Right lobe of liver (tissue), 6 donors: ENCODE results near the gene NBAS. TPM values are rescaled to one million over a fixed set of nuclear protein-coding genes. Genes with fewer than 3 reads are reported as not detected.

Source experiments
- ATAC-seq, 4 donors: fragments of 200-7000 bp; cut with Tn5 transposase; one replicate each; pipeline ENCODE4 v1.9.1; 2020; ENCODE audit warnings: mild to moderate bottlenecking in 4 of 4, moderate library complexity in 4 of 4
- DNase-seq, 3 donors: peaks; one replicate each; pipeline ENCODE4 v3.0.0-alpha.2; 2020
- H3K27ac ChIP-seq, 3 donors: fragments of 200-600 bp; one replicate each; pipeline ENCODE4 v1.8.0; 2022
- H3K27me3 ChIP-seq, 2 donors: fragments of 200-600 bp; one replicate each; pipeline ENCODE4 v1.8.0; 2022
- H3K36me3 ChIP-seq, 4 donors: fragments of 200-600 bp; sonication (generic) in 1 of 4; one replicate each; pipeline versions ENCODE4 v1.5.1 to v1.8.0; 2017 to 2022; ENCODE audit warnings: control low read depth in 1 of 4
- H3K4me1 ChIP-seq, 4 donors: fragments of 200-600 bp; sonication (generic) in 1 of 4; one replicate each; pipeline versions ENCODE4 v1.5.1 to v1.8.0; 2017 to 2022; ENCODE audit warnings: control low read depth in 1 of 4
- H3K4me3 ChIP-seq, 3 donors: fragments of 200-600 bp; one replicate each; pipeline ENCODE4 v1.8.0; 2022
- H3K9me3 ChIP-seq, 4 donors: fragments of 200-600 bp; sonication (generic) in 1 of 4; one replicate each; pipeline versions ENCODE4 v1.5.1 to v1.8.0; 2017 to 2022; ENCODE audit warnings: control low read depth in 1 of 4
- POLR2A ChIP-seq: fragments of 450-650 bp; IDR thresholded peaks from one replicate; pipeline ENCODE4 v1.6.1; 2017; ENCODE audit warnings: antibody characterized with exemption, mild to moderate bottlenecking
- WGBS: methylation state at CpG from one replicate; pipeline ENCODE4 v1.1.6; 2018; ENCODE audit warnings: low coverage, low lambda C conversion rate; ENCODE audit not compliant: insufficient coverage; ENCODE audit errors: missing lambda C conversion rate; 5-methylcytosine and 5-hydroxymethylcytosine counted together
- intact Hi-C, 2 donors: fragments of 100-400 bp; cut with DNase I; formaldehyde crosslinking; loops; one replicate each; pipeline versions ENCODE4 v1.11.2 to v1.14.1; 2022
- total RNA-seq, 6 experiments: library from RNA; depleted of rRNA in 2 of 6; stranded (reverse); fragments of >200 nt in 2 of 6; fragmentation: NEBNext Ultra II Directional in 3 of 6; extraction: Animal tissue kit (Norgen Biotek cat#: 25700) in 3 of 6; gene quantifications; one replicate each; pipeline versions ENCODE4 v1.1.0 to v1.2.4, GENCODE V29; 2016 to 2023
- TF ChIP-seq, protein P1 (sequence below), 4 donors: fragments of 200-600 bp in 3 of 4; fragments of 450-650 bp in 1 of 4; IDR thresholded peaks; one replicate each; pipeline versions ENCODE4 v1.5.1 to v1.8.0; 2016 to 2022; ENCODE audit warnings: antibody characterized with exemption in 4 of 4, mild to moderate bottlenecking in 2 of 4
- donor health status: DM: no; HTN: yes; CAD: no.
- donor health status: DM: no; HTN: no; CAD: no.
- donor health status: DM: no; HTN: no; CAD: no.
- donor health status: DM: no; HTN: yes; CAD: no.
- donor health status: DM: no; HTN: yes; CAD: no.

NBAS gene
- total RNA-seq, 6 experiments from 2014 or later = 16.1 to 21.8 (median 18.5) TPM

DNA sequence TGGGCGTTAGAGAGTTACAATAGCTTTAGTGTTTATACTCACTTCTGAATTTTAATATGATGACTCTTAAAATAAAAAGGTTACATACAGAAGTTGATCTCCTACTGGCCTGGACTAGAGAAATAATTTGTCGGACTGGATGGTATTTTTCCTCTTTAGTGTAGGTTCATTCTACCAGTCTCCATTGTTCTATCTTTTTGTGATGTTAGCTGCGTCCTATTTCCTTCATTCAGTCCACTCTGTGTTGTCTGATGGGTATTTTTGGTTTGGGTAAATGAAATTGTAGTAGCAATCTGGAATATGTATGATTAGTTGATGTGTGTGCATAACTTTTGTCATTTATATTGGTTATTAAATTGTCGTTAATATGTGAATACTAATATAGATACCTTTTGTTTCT is 35.8 kb upstream of the NBAS start:
- peaks cover 0 to 69% (median 40%) of the 10 kb centered on the region in 4 donors for H3K36me3 ChIP-seq
- no peak for DNase-seq
- TF ChIP-seq, protein P1, sequence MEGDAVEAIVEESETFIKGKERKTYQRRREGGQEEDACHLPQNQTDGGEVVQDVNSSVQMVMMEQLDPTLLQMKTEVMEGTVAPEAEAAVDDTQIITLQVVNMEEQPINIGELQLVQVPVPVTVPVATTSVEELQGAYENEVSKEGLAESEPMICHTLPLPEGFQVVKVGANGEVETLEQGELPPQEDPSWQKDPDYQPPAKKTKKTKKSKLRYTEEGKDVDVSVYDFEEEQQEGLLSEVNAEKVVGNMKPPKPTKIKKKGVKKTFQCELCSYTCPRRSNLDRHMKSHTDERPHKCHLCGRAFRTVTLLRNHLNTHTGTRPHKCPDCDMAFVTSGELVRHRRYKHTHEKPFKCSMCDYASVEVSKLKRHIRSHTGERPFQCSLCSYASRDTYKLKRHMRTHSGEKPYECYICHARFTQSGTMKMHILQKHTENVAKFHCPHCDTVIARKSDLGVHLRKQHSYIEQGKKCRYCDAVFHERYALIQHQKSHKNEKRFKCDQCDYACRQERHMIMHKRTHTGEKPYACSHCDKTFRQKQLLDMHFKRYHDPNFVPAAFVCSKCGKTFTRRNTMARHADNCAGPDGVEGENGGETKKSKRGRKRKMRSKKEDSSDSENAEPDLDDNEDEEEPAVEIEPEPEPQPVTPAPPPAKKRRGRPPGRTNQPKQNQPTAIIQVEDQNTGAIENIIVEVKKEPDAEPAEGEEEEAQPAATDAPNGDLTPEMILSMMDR (IDR thresholded peaks at IDR 0.05) = no peak
- TF ChIP-seq POLR2A = no peak

DNA sequence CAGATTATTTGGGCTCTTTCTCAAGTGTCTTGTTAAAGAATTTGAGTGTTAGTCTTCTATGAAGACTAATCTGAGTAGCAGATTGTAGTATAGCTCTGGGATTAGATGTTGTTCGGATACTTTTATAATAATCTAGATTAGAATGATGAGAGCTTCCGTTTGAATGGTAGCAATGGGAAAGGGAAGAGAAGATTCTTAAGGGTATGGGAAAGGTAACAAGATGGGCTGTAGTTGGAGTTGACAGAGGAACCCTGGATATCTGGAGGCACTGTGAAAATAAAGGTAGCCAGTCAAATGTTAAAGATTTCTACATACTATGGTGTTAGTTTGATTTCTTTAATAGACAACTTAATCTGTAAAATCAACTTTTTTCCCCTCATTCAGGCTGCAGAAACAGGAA is 35.2 kb upstream of the NBAS start:
- Histone ChIP-seq H3K27ac (no peak overlapping the region), H3K36me3 (peaks cover 0 to 63% (median 36%) of the 10 kb centered on the region in 4 donors), H3K4me1 (peaks cover 0 to 12% (median 0%) of the 10 kb centered on the region in 4 donors), H3K9me3 (no peaks in the 10 kb centered on the region), H3K27me3 (no peaks in the 10 kb centered on the region), H3K4me3 (no peak overlapping the region)
- intact Hi-C loops = no loop called here
- WGBS = 97% methylated on average over 2 of the region's 2 CpGs
- TF ChIP-seq, protein P1 (IDR thresholded peaks at IDR 0.05) = no peak
- TF ChIP-seq POLR2A = no peak
- no peak for DNase-seq
- ATAC-seq = no peak

More for the DNA sequence above, 35.8 kb upstream of the NBAS start:
- no peak for ATAC-seq
- Histone ChIP-seq H3K4me1 (peaks cover 0 to 11% (median 0%) of the 10 kb centered on the region in 4 donors), H3K27ac (no peak overlapping the region), H3K9me3 (no peaks in the 10 kb centered on the region), H3K4me3 (no peak overlapping the region), H3K27me3 (no peaks in the 10 kb centered on the region)
- WGBS = 86% methylated on average over 4 of the region's 4 CpGs
- intact Hi-C loops = no loop called here

DNA sequence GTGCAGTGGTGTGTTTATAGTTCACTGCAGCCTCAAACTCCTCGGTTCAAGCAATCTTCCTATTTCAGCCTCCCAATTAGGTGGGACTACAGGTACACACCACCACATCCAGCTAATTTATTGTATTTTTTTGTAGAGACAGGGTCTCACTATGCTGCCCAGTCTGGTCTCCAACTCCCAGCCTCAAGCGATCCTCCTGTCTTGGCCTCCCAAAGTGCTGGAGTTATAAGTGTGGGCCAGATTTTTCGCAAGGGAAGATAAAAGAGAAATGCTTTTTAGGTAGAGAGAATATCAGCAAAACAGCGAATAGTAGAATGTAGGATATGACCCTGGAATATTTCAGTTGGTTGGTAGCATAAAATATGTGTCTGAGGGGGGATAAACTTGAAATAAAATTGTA is 34.8 kb upstream of the NBAS start:
- intact Hi-C loops = no loop called here
- no peak for ATAC-seq
- Histone ChIP-seq H3K9me3 (no peaks in the 10 kb centered on the region), H3K4me3 (no peak overlapping the region), H3K27ac (no peak overlapping the region), H3K27me3 (no peaks in the 10 kb centered on the region), H3K4me1 (peaks cover 0 to 16% (median 0%) of the 10 kb centered on the region in 4 donors), H3K36me3 (peaks cover 0 to 59% (median 34%) of the 10 kb centered on the region in 4 donors)
- no peak for DNase-seq
- TF ChIP-seq POLR2A = no peak
- TF ChIP-seq, protein P1 (IDR thresholded peaks at IDR 0.05) = no peak
- 96% methylated on average over 4 of the region's 4 CpGs for WGBS

DNA sequence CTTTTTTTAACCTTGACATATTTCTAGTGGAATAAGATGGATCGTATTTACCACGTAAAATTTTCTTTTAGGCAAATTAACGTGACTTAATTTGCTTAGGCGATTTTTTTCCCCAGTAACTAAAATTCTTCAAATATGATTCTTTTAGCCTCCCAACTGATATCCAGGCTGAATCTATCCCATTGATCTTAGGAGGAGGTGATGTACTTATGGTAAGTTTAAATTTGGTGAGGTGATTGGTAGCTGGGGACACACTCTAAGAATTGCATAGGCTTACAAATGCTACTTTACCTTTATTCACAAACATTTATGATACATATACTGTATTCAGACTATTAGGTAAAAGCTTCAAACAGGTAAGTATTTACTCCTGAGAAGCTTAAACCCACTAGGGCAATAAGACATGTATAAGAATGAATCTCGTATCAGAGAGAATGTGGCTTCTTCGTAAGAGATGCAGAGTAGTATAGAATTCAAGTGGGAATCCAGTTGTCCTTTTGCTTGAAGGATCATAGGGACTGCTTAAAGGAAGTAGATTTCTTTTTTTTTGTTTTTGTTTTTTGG is 34.3 kb upstream of the NBAS start:
- Histone ChIP-seq H3K9me3 (no peaks in the 10 kb centered on the region), H3K27me3 (no peaks in the 10 kb centered on the region), H3K27ac (no peak overlapping the region), H3K36me3 (peaks cover 0 to 54% (median 31%) of the 10 kb centered on the region in 4 donors), H3K4me1 (peaks cover 0 to 16% (median 0%) of the 10 kb centered on the region in 4 donors), H3K4me3 (no peak overlapping the region)
- DNase-seq (no peak), ATAC-seq (no peak)
- intact Hi-C loops = no loop called here
- 97% methylated on average over 6 of the region's 6 CpGs for WGBS
- TF ChIP-seq, protein P1 (IDR thresholded peaks at IDR 0.05) = no peak
- TF ChIP-seq POLR2A = no peak
